ENCODE results near the gene PSTPIP1. TPM values are rescaled to one million over a fixed set of nuclear protein-coding genes. Genes with fewer than 3 reads are reported as not detected.

Gene PSTPIP1
- total RNA-seq, 4 donors from 2014 or later, result 2.9 to 8.9 (median 4.0) TPM

DNA sequence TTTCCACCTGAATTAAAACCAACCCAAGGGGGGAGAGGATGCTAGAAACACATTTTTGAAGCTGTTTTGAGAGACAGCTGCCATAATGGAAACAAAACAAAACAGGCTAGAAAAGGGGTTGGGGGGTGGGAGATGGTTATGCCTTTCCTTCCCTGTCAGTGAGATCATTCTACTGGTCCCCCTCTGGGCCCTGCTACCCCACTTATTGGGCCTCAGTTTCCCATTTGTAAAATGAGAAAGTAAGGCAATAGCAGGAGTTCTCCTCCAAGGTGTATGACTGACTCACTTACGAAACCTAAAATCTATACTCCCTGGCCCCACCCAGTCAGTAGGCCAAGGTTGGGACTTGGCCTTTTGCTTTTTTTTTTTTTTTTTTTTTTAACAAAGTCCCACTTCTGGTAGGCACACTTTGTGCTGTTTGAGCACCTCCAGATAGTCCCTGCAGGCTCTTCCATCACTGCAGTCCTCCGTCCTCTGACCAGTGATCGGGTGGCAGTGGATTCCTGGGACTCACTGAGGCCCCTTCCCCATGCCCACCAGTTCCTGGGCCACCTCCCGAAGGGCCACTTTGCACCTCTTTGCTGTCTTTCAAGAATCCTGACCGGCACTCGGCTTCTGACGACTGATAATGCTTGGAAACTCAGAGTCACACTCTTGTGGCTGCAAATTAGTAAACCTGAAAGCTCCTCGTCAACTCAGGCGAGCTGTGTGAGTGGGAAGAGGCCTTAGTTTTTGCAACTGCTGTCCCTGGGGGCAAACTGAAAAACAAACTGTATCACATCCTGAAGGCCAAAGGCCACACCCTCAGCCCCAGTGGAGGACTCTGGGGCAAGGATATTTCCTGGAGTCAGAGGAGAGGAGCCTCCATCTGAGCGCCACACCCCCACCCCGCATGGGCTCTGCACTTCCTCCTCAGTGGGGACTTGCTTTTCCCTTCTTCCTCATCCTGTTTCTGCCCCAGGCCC lies 6.7 kb upstream of the PSTPIP1 start:
- TF ChIP-seq, protein P1, sequence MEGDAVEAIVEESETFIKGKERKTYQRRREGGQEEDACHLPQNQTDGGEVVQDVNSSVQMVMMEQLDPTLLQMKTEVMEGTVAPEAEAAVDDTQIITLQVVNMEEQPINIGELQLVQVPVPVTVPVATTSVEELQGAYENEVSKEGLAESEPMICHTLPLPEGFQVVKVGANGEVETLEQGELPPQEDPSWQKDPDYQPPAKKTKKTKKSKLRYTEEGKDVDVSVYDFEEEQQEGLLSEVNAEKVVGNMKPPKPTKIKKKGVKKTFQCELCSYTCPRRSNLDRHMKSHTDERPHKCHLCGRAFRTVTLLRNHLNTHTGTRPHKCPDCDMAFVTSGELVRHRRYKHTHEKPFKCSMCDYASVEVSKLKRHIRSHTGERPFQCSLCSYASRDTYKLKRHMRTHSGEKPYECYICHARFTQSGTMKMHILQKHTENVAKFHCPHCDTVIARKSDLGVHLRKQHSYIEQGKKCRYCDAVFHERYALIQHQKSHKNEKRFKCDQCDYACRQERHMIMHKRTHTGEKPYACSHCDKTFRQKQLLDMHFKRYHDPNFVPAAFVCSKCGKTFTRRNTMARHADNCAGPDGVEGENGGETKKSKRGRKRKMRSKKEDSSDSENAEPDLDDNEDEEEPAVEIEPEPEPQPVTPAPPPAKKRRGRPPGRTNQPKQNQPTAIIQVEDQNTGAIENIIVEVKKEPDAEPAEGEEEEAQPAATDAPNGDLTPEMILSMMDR (IDR thresholded peaks at IDR 0.05), result no peak
- TF ChIP-seq POLR2A (IDR thresholded peaks at IDR 0.05), result no peak
- whole genome bisulfite sequencing, 2 donors, result 73 to 78% methylated on average over 11 of the region's 11 CpGs
- no peak overlapping the region for H3K4me3 ChIP-seq (ENCODE audit: low read depth, poor library complexity, severe bottlenecking)
- intact Hi-C loops (cut with DNase I; ENCODE audit: low total_unique reads), result no loop called here
- DNase-seq (ENCODE audit: low spot score in 2 of 2), result peak; percentile 55 to 88

DNA sequence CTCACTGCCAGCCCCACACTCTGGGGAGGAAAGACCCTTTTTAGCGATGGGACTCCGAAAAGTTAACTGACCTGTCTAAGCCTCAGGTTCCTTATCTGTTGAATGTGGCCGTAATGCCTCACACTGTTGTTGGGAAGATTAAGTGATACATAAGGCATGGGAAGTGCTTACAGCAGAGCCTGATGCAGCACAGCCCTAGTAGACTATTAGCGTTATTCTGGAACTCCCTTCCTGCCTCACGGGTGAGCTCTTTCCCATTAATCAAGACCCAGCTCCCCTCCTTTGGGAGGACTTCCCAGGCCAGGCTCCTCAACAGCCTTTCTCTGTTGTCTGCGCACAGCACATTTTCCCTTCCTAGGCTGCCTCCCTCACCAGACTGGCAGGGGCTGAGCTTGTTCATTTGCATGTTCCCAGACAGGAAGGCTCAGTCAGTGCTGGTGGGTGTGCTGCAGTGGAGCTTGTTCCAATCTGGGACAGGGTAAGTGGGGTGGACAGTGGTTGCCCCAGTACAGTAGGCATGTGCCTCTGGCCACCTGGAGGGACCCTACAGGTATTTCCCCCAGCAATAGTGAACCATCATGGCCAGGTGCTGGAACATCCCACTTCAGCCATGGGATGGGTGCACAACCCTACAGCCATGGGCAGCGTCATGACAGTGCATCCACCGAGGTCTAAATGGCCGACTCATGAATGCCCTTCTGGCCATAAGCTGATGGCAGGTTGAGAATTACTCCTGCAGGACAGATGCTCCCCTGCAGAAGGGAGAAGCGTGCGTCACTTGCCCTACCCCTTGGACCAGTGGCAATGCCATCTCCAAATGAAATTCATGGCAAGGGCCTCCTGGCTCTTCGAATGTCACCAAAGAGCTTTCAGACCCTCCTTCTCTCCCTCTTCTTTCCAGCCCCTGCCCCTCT lies 5.8 kb upstream of the PSTPIP1 start:
- no peak overlapping the region for H3K4me3 ChIP-seq (ENCODE audit: low read depth, poor library complexity, severe bottlenecking)
- TF ChIP-seq POLR2A (IDR thresholded peaks at IDR 0.05), result no peak
- TF ChIP-seq, protein P1 (IDR thresholded peaks at IDR 0.05), result no peak
- intact Hi-C loops (cut with DNase I; ENCODE audit: low total_unique reads), result no loop called here
- WGBS, 2 donors, result 85 to 90% methylated on average over 12 of the region's 12 CpGs
- DNase-seq (ENCODE audit: low spot score in 2 of 2), result peak in 1 of 2 donors; percentile 60

DNA sequence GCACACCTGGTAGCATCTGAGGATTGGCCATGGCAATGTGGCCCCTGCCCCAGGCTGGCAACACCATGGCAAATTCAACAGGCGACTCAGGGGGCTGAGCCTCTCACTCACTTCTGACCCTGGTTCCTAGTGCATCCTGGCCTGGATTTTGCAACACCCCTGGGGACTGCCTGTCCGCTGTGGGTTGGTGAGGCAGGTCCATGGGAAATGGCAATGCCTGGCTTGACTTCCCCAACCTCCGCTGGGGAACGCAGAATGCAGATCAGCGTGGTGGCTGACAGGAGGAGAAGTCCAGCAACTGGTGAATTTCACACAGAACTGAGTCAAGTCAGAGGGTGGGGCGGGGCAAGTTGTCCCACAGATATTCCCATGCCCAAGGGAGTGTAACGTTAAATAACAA lies 3.9 kb upstream of the PSTPIP1 start:
- intact Hi-C loops (cut with DNase I; ENCODE audit: low total_unique reads), result no loop called here
- peak in 1 of 2 donors; percentile 85 for DNase-seq (ENCODE audit: low spot score in 2 of 2)
- 69 to 74% methylated on average over 7 of the region's 7 CpGs for WGBS, 2 donors
- TF ChIP-seq POLR2A (IDR thresholded peaks at IDR 0.05), result no peak
- TF ChIP-seq, protein P1 (IDR thresholded peaks at IDR 0.05), result no peak
- H3K4me3 ChIP-seq (ENCODE audit: low read depth, poor library complexity, severe bottlenecking), result no peak overlapping the region

DNA sequence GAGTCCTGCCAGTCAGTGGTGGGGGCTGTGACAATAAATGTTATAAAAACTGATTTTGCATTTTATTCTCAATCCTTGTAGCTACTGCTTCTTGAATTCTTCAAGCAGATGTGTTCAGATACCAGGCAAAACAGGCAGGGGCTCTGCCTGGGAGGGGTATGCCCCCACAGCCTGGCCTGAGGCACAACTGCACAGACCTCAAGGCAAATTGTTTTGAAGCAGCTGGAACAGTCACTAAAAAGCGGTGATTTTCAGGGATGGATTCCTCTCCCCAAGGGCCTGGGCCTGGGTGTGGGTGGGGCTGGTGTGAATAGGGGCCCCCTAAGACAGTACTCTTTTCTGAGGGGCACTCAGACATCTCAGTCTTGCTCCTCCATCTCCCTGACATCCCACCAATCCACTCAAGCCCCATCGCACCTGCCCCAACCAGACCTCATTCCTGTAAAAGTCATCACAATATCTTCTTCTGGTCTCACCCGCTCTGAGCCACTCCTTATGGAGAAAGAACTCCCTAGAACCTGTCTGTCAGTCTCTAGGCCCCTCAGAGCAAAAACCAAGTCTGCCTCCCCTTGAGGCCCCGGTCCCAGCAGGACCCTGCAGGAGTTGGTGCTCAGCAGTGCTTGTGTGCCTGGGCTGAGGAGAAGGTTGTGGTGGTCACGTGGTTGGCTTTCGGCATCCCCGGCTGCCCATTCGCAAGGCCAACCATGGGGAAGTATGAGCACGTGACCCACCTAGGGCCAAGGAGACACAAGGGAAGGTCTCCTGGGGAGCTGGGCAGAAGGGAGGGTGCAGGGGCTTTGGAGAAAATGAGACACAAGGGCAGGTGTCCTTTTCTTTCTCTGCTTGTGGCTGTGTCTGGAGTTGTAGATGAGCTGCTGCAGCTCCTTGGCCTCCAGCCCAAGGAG lies 2.9 kb upstream of the PSTPIP1 start:
- intact Hi-C loops (cut with DNase I; ENCODE audit: low total_unique reads), result no loop called here
- H3K4me3 ChIP-seq (ENCODE audit: low read depth, poor library complexity, severe bottlenecking), result no peak overlapping the region
- WGBS, 2 donors, result 88 to 95% methylated on average over 9 of the region's 9 CpGs
- DNase-seq (ENCODE audit: low spot score in 2 of 2), result peak in 1 of 2 donors; percentile 90
- TF ChIP-seq POLR2A (IDR thresholded peaks at IDR 0.05), result no peak
- TF ChIP-seq, protein P1 (IDR thresholded peaks at IDR 0.05), result no peak

DNA sequence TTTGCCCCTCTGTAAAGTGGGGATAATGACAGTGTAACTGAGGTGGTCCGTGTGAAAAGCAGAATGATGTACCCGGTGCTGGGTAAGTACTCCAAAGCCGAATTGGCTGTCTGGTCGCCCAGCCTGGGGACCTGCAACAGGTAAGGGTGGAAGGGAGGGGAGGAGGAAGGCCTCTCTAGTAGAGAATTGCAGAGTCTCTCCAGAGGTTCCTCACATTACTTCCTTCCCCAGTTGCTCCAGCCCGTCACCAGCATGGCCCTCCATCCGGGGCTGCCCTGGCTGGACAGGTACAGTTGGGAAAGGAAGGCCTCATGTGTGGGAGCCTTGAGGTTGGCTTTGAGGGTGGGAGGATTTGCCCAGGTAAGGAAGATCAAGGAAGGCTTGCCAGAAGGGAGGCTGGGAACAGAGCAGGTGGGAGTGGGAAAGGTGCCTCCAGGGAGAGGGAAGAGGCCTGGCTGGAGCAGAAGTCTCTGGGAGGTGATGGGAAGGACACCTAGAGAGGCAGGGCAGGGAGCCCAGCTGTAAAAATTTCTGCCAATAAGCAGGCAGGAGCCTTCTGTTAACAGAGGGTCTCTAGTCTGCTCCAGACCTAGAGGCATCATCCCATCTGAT lies 1.7 kb upstream of the PSTPIP1 start:
- intact Hi-C loops (cut with DNase I; ENCODE audit: low total_unique reads), result no loop called here
- no peak for DNase-seq (ENCODE audit: low spot score in 2 of 2)
- TF ChIP-seq, protein P1 (IDR thresholded peaks at IDR 0.05), result no peak
- no peak for TF ChIP-seq POLR2A (IDR thresholded peaks at IDR 0.05)
- H3K4me3 ChIP-seq (ENCODE audit: low read depth, poor library complexity, severe bottlenecking), result no peak overlapping the region
- WGBS, 2 donors, result 87 to 91% methylated on average over 6 of the region's 6 CpGs

Measured in lower leg skin (tissue), 4 donors.